GM10248 (cell line): ENCODE results near the gene TBC1D3I.

ENCODE experiments used
- CTCF ChIA-PET: fragments of 300-600 bp; sonication (Branson Sonifier 250); formaldehyde crosslinking; extraction: SDS; loops from one replicate; lab custom pipeline; 2021; ENCODE audit warnings: antibody characterized with exemption; lab: Yijun Ruan, JAX
- POLR2A ChIA-PET: fragments of 350-650 bp; sonication (Branson Sonifier 250); formaldehyde crosslinking; extraction: SDS; loops from one replicate; lab custom pipeline; 2020; ENCODE audit warnings: antibody characterized with exemption; lab: Yijun Ruan, JAX
- DNase-seq: peaks from one replicate; pipeline ENCODE4 v3.0.0; 2012; ENCODE audit errors: extremely low spot score
- CTCF ChIP-seq: IDR thresholded peaks from 2 replicates; pipeline ENCODE4 v1.5.1; 2012; ENCODE audit warnings: mild to moderate bottlenecking, low read depth; ENCODE audit errors: extremely low read depth, missing control alignments, control extremely low read depth

TBC1D3I gene

GRCh38 chr17:36205637-36206485 lies 58.5 kb downstream of the TBC1D3I start:
- no peak for DNase-seq
- POLR2A ChIA-PET, result interaction anchor here (1.0 to 1.1 kb wide), 2 partner anchors 9 to 116 kb away, joined by 3 to 7 read pairs; partner anchors contain the start of genes CCL3, CCL3L1 and CCL3L3
- CTCF ChIA-PET, result interaction anchor here (1.0 to 1.6 kb wide), 3 partner anchors 9 to 236 kb away, joined by 3 to 5 read pairs (median 4); partner anchors contain the start of genes CCL3L1 and CCL3L3
- no peak for TF ChIP-seq CTCF

DNA sequence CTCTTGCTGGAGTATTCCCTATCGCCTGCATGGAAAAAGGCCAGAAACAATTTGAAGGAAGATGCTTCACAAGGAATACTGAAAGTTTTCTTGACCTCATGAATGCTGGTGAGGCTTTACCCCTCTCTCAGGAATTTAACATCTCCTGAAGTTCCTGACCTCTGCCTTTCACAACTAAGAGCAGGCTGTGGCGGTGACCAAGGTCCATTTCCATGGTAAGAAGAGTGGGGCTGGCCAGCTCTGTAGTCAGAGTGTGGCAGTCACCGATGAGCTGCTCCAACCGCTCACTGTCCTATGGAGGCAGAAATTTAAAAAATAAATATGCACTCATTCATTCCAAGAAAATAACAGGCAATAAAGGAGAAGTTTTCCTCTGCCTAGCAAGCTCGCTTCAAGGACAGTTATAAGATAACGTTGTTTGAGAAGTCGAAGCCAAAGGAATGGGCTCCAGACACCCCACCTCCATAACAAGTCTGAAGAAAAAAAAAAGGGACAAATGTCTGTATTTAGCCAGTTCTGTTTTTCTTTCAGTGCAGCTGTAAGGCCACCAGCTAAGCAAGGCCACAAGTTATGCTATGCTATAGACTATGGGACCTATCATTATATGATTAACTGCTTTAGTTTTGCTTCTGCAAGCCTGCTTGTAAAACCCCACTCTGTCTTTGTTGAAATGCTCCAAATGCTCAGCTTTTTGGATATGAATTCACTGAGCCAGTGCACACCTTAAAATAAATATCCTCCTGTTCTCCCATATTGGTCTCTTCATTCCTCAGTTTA lies 59.5 kb downstream of the TBC1D3I start:
- no peak for DNase-seq
- ChIA-PET POLR2A (no interaction called here), CTCF (interaction anchor here (1.0 to 3.1 kb wide), 3 partner anchors 12 to 236 kb away, joined by 3 to 8 read pairs (median 5); no protein-coding TSS in a partner anchor)
- no peak for TF ChIP-seq CTCF
